Erythroblast (primary cell): ENCODE results near the gene TAAR1.

ENCODE experiments used
- GATA1 ChIP-seq: IDR thresholded peaks from 2 replicates; pipeline ENCODE4 v1.6.1; 2011; ENCODE audit warnings: low read depth, mild to moderate bottlenecking, control low read depth, low read length, moderate library complexity
- POLR2A ChIP-seq: IDR thresholded peaks from 2 replicates; pipeline ENCODE4 v1.6.1; 2011; ENCODE audit warnings: mild to moderate bottlenecking, low read length

- TF ChIP-seq POLR2A (no peak), GATA1 (no peak)
These were observed 34.8 kb downstream of the TAAR1 start, which contains the start of gene TAAR2 for GRCh38 chr6:132624175-132624574.
